GM10847 (cell line): Measurements from ENCODE around the gene TPRA1.

Source experiments
- POLR2A ChIP-seq: IDR thresholded peaks from 2 replicates; pipeline ENCODE4 v1.6.1; 2011; ENCODE audit not compliant: insufficient read length; ENCODE audit errors: extremely low read depth

Gene TPRA1

GRCh38 chr3:127622772-127623576, 32.4 kb upstream of the TPRA1 start:
- no peak for TF ChIP-seq POLR2A

- TF ChIP-seq POLR2A, result no peak
These were observed 31.5 kb upstream of the TPRA1 start for GRCh38 chr3:127622031-127622430.

- TF ChIP-seq POLR2A, result no peak
These were observed 30.3 kb upstream of the TPRA1 start for GRCh38 chr3:127620637-127621375.

- TF ChIP-seq POLR2A, result no peak
These were observed 28.4 kb upstream of the TPRA1 start for GRCh38 chr3:127618891-127619290.

- no peak for TF ChIP-seq POLR2A
These were observed 26.5 kb upstream of the TPRA1 start for GRCh38 chr3:127616836-127617605.

GRCh38 chr3:127615631-127616305, 25.2 kb upstream of the TPRA1 start:
- no peak for TF ChIP-seq POLR2A

GRCh38 chr3:127614928-127615589, 24.5 kb upstream of the TPRA1 start:
- TF ChIP-seq POLR2A, result no peak

- no peak for TF ChIP-seq POLR2A
These were observed 22.9 kb upstream of the TPRA1 start for GRCh38 chr3:127613406-127613805.

GRCh38 chr3:127612966-127613365, 22.4 kb upstream of the TPRA1 start:
- TF ChIP-seq POLR2A, result no peak

- no peak for TF ChIP-seq POLR2A
These were observed 20.7 kb upstream of the TPRA1 start for GRCh38 chr3:127611251-127611650.

- TF ChIP-seq POLR2A, result no peak
These were observed 19.6 kb upstream of the TPRA1 start for GRCh38 chr3:127610105-127610504.

- TF ChIP-seq POLR2A, result no peak
These were observed 17.8 kb upstream of the TPRA1 start for GRCh38 chr3:127608362-127608718.

- TF ChIP-seq POLR2A, result no peak
These were observed 17.3 kb upstream of the TPRA1 start for GRCh38 chr3:127607675-127608361.

GRCh38 chr3:127606981-127607595, 16.6 kb upstream of the TPRA1 start:
- no peak for TF ChIP-seq POLR2A
